Activated naive CD8-positive, alpha-beta T cell treated with anti-CD3 and anti-CD28 coated beads, Interleukin-2, amount 50 U/mL, for 24 hours (primary cell): Measurements from ENCODE around the gene WDR18.
A peak's percentile ranks its signal among the peaks of the same experiment; 100 is the strongest.

ENCODE experiments used
- ATAC-seq: fragments of 150-1000 bp; cut with Tn5 transposase; one replicate; pipeline ENCODE4 v1.10.0; 2021
- DNase-seq: peaks from one replicate; pipeline ENCODE4 v3.0.0; 2021
- H3K27ac Mint-ChIP-seq: one replicate; pipeline ENCODE4 v1.8.0; 2021; ENCODE audit warnings: mild to moderate bottlenecking, mixed read lengths
- H3K27me3 Mint-ChIP-seq: one replicate; pipeline ENCODE4 v1.8.0; 2021; ENCODE audit warnings: mixed read lengths
- H3K36me3 Mint-ChIP-seq: one replicate; pipeline ENCODE4 v1.8.0; 2021; ENCODE audit warnings: low read depth, mixed read lengths
- H3K4me1 Mint-ChIP-seq: one replicate; pipeline ENCODE4 v1.8.0; 2021; ENCODE audit warnings: mixed read lengths
- H3K4me3 Mint-ChIP-seq: one replicate; pipeline ENCODE4 v1.8.0; 2021; ENCODE audit warnings: mild to moderate bottlenecking, moderate library complexity, mixed read lengths
- H3K9me3 Mint-ChIP-seq: one replicate; pipeline ENCODE4 v1.8.0; 2021; ENCODE audit warnings: mixed read lengths

Gene WDR18

DNA sequence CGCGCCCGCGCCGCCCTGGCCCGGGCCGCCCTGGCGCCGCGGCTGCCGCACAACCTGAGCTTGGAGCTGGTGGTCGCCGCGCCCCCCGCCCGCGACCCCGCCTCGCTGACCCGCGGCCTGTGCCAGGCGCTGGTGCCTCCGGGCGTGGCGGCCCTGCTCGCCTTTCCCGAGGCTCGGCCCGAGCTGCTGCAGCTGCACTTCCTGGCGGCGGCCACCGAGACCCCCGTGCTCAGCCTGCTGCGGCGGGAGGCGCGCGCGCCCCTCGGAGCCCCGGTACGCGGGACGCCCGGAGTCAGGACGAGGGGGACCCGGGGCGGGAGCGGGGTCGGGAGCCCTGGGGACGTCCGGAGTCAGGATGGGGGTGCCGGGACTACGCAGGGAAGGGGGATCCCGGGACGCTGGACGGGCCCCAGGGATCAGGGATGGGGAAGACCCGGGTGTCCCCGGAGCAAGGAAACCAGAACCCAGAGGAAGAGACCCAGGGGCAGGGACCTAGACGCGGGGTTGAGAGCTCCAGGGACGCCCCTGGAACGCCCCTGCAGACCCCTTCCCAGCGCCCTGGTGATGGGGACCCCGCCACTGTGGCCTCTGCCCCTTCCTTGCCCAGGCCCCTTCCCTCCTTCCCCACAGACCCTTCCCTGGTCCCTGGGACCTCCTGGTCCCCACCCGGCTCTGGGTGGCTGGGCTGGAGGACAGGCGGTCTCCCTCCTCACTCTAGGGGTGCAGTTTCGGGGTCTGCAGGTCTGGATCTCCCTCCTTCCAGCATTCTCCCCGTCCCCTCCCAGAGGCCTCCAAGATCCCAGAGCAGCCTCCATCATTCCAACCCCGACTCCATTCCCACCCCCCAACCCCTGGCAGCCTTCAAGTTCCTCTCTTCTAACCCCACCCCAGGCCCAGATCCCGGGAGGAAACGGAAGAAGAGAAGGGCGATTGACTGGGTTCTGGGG, 16.7 kb downstream of the WDR18 start:
- H3K9me3 Mint-ChIP-seq, result no peaks in the 10 kb centered on the region
- DNase-seq (no peak), ATAC-seq (no peak)
- H3K4me1 Mint-ChIP-seq, result peaks cover 14% of the 10 kb centered on the region
- no peak overlapping the region for H3K27ac Mint-ChIP-seq
- no peaks in the 10 kb centered on the region for H3K36me3 Mint-ChIP-seq
- no peak overlapping the region for H3K4me3 Mint-ChIP-seq
- H3K27me3 Mint-ChIP-seq, result peaks cover 34% of the 10 kb centered on the region

GRCh38 chr19:1001538-1002166, 17.5 kb downstream of the WDR18 start:
- Mint-ChIP-seq H3K9me3 (no peaks in the 10 kb centered on the region), H3K36me3 (no peaks in the 10 kb centered on the region), H3K27ac (no peak overlapping the region), H3K4me3 (no peak overlapping the region), H3K4me1 (peaks cover 7% of the 10 kb centered on the region), H3K27me3 (peaks cover 30% of the 10 kb centered on the region)
- DNase-seq (peak; percentile 84), ATAC-seq (peak; percentile 52)

DNA sequence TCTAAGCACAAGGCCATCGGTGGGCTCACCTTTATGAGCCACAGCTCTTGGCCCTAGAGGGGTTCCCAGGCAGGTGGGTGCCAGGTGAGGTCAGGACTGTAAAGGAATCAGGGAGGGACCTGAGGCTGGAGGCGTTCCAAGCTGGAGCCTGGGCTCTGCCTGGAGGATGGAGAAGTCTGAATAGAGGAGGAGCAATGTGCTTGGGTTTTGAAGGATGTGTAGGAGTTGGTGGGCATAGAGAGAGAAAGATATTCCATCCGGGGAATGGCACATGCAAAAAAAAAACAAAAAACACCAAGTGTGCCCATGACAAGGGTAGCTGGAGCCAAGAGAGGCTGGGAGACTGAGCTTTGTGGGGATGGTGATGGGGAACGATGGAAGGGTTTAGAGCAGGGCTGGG, 18.5 kb downstream of the WDR18 start:
- no peaks in the 10 kb centered on the region for H3K9me3 Mint-ChIP-seq
- peaks cover 3% of the 10 kb centered on the region for H3K4me1 Mint-ChIP-seq
- DNase-seq (no peak), ATAC-seq (no peak)
- no peak overlapping the region for H3K4me3 Mint-ChIP-seq
- H3K27ac Mint-ChIP-seq, result no peak overlapping the region
- peaks cover 28% of the 10 kb centered on the region for H3K27me3 Mint-ChIP-seq
- H3K36me3 Mint-ChIP-seq, result no peaks in the 10 kb centered on the region

DNA sequence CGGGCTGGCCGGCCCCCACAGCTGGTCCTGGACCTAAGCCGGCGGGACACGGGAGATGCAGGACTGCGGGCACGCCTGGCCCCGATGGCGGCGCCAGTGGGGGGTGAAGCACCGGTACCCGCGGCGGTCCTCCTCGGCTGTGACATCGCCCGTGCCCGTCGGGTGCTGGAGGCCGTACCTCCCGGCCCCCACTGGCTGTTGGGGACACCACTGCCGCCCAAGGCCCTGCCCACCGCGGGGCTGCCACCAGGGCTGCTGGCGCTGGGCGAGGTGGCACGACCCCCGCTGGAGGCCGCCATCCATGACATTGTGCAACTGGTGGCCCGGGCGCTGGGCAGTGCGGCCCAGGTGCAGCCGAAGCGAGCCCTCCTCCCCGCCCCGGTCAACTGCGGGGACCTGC, 19.1 kb downstream of the WDR18 start:
- Mint-ChIP-seq H3K4me1 (peaks cover 3% of the 10 kb centered on the region), H3K9me3 (no peaks in the 10 kb centered on the region), H3K27ac (no peak overlapping the region), H3K27me3 (peaks cover 21% of the 10 kb centered on the region), H3K4me3 (no peak overlapping the region), H3K36me3 (no peaks in the 10 kb centered on the region)
- ATAC-seq (no peak), DNase-seq (no peak)

- no peaks in the 10 kb centered on the region for H3K36me3 Mint-ChIP-seq
- peaks cover 14% of the 10 kb centered on the region for H3K27me3 Mint-ChIP-seq
- DNase-seq (no peak), ATAC-seq (no peak)
- no peaks in the 10 kb centered on the region for H3K9me3 Mint-ChIP-seq
- no peak overlapping the region for H3K4me3 Mint-ChIP-seq
- H3K4me1 Mint-ChIP-seq, result peaks cover under 1% of the 10 kb centered on the region
- H3K27ac Mint-ChIP-seq, result no peak overlapping the region
Observed at GRCh38 chr19:1004204-1004802, 20.2 kb downstream of the WDR18 start.

DNA sequence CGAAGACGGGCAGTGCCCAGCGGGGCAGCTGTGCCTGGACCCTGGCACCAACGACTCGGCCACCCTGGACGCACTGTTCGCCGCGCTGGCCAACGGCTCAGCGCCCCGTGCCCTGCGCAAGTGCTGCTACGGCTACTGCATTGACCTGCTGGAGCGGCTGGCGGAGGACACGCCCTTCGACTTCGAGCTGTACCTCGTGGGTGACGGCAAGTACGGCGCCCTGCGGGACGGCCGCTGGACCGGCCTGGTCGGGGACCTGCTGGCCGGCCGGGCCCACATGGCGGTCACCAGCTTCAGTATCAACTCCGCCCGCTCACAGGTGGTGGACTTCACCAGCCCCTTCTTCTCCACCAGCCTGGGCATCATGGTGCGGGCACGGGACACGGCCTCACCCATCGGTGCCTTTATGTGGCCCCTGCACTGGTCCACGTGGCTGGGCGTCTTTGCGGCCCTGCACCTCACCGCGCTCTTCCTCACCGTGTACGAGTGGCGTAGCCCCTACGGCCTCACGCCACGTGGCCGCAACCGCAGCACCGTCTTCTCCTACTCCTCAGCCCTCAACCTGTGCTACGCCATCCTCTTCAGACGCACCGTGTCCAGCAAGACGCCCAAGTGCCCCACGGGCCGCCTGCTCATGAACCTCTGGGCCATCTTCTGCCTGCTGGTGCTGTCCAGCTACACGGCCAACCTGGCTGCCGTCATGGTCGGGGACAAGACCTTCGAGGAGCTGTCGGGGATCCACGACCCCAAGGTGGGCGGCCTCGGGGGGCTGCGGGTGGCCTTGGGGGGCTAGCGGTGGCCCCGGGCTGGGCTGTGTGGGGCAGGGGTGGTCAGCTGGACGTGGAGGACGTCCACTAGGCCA, 20.9 kb downstream of the WDR18 start:
- H3K36me3 Mint-ChIP-seq, result no peaks in the 10 kb centered on the region
- H3K4me1 Mint-ChIP-seq, result no peaks in the 10 kb centered on the region
- ATAC-seq, result no peak
- no peak overlapping the region for H3K27ac Mint-ChIP-seq
- no peaks in the 10 kb centered on the region for H3K9me3 Mint-ChIP-seq
- peaks cover 8% of the 10 kb centered on the region for H3K27me3 Mint-ChIP-seq
- no peak overlapping the region for H3K4me3 Mint-ChIP-seq
- DNase-seq, result no peak

GRCh38 chr19:1006711-1007398, 22.7 kb downstream of the WDR18 start:
- Mint-ChIP-seq H3K4me3 (no peak overlapping the region), H3K9me3 (no peaks in the 10 kb centered on the region), H3K4me1 (no peaks in the 10 kb centered on the region), H3K27me3 (peaks cover 3% of the 10 kb centered on the region), H3K36me3 (no peaks in the 10 kb centered on the region), H3K27ac (no peak overlapping the region)
- DNase-seq, result no peak
- no peak for ATAC-seq

- no peaks in the 10 kb centered on the region for H3K4me1 Mint-ChIP-seq
- H3K36me3 Mint-ChIP-seq, result no peaks in the 10 kb centered on the region
- ATAC-seq (no peak), DNase-seq (no peak)
- H3K4me3 Mint-ChIP-seq, result no peak overlapping the region
- H3K9me3 Mint-ChIP-seq, result no peaks in the 10 kb centered on the region
- peaks cover 1% of the 10 kb centered on the region for H3K27me3 Mint-ChIP-seq
- no peak overlapping the region for H3K27ac Mint-ChIP-seq
Observed at GRCh38 chr19:1007399-1008251, 23.5 kb downstream of the WDR18 start.

DNA sequence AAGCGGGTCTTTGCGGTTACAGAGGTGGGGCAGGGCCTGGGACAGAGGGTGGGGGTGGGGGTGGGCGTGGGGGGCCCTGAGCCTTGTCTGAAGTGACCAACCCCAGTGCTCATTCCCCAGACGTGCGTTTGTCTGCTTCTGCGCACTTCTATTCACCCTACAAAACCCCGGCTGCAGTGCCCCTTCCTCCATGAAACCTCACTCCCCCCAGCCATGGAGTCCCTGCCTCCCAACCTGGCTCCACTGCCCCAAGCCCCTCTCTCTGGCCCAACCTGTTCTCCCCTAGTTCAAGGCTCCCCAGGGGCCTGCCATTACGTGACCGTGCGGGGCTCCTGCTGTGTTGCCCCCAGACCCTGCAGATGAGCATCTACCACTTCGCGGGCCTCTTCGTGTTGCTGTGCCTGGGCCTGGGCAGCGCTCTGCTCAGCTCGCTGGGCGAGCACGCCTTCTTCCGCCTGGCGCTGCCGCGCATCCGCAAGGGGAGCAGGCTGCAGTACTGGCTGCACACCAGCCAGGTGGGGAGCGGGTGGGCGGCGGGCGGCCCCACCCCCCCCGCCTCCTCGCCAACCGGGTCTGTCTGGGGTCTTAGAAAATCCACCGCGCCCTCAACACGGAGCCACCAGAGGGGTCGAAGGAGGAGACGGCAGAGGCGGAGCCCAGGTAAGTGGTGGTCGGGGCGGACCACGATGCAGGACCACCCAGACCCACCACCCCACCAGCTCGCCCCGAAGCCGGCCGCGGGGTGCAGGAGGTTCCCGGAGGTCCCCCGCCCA, 24.3 kb downstream of the WDR18 start:
- Mint-ChIP-seq H3K36me3 (no peaks in the 10 kb centered on the region), H3K4me3 (no peak overlapping the region), H3K9me3 (no peaks in the 10 kb centered on the region), H3K27ac (no peak overlapping the region), H3K27me3 (no peaks in the 10 kb centered on the region), H3K4me1 (no peaks in the 10 kb centered on the region)
- DNase-seq, result no peak
- ATAC-seq, result no peak

GRCh38 chr19:1009041-1009980, 25.2 kb downstream of the WDR18 start:
- Mint-ChIP-seq H3K9me3 (no peaks in the 10 kb centered on the region), H3K27me3 (no peaks in the 10 kb centered on the region), H3K4me1 (no peaks in the 10 kb centered on the region), H3K27ac (no peak overlapping the region), H3K4me3 (no peak overlapping the region), H3K36me3 (no peaks in the 10 kb centered on the region)
- ATAC-seq, result no peak
- DNase-seq, result no peak

GRCh38 chr19:1009981-1010538, 25.9 kb downstream of the WDR18 start:
- H3K36me3 Mint-ChIP-seq, result no peaks in the 10 kb centered on the region
- no peak overlapping the region for H3K27ac Mint-ChIP-seq
- no peak overlapping the region for H3K4me3 Mint-ChIP-seq
- H3K27me3 Mint-ChIP-seq, result no peaks in the 10 kb centered on the region
- no peaks in the 10 kb centered on the region for H3K4me1 Mint-ChIP-seq
- no peak for ATAC-seq
- H3K9me3 Mint-ChIP-seq, result no peaks in the 10 kb centered on the region
- no peak for DNase-seq
